Endothelial cell of umbilical vein (primary cell): ENCODE data around the gene PPP1R11. TPM values are rescaled to one million over a fixed set of nuclear protein-coding genes. Genes with fewer than 3 reads are reported as not detected.

ENCODE experiments used
- BruUV-seq: library from RNA; stranded (reverse); fragments of 400-500 nt; replicated peaks from 2 replicates; lab custom pipeline; 2021; lab: Mats Ljungman, UMichigan
- CTCF ChIA-PET: fragments of 300-600, 350-600 bp; sonication (Branson Sonifier 250); formaldehyde crosslinking; loops from one replicate; lab custom pipeline; 2021; ENCODE audit warnings: antibody characterized with exemption, inconsistent platforms; lab: Charles Lee
- POLR2A ChIA-PET: fragments of 300-600, 350-600 bp; sonication (Branson Sonifier 250); formaldehyde crosslinking; loops from one replicate; lab custom pipeline; 2021; ENCODE audit warnings: antibody characterized with exemption, inconsistent platforms; lab: Charles Lee
- DNase-seq: peaks from one replicate; pipeline ENCODE4 v3.0.0-alpha.2; 2011; ENCODE audit warnings: low read depth, low spot score
- FAIRE-seq: peaks from 2 replicates; lab custom pipeline; 2011; peaks lifted over from hg19 to GRCh38; lab: Jason Lieb, UNC
- H2AFZ ChIP-seq: 2 replicates; pipeline ENCODE4 v1.6.0; 2012; ENCODE audit warnings: low read depth, low read length, control low read depth, inconsistent platforms
- H3K27ac ChIP-seq: 2 replicates; pipeline ENCODE4 v1.5.1; 2011; ENCODE audit warnings: low read depth, mild to moderate bottlenecking, control low read depth, low read length, moderate library complexity; ENCODE audit not compliant: insufficient read depth
- H3K27me3 ChIP-seq, 2 experiments: 2 replicates each; pipeline versions ENCODE4 v1.6.0 to v1.6.1; 2011; ENCODE audit warnings: low read length in 2 of 2, mixed read lengths in 1 of 2; ENCODE audit not compliant: control insufficient read depth in 2 of 2, insufficient read depth in 2 of 2
- H3K36me3 ChIP-seq, 2 experiments: 2 replicates in 1 of 2; 3 replicates in 1 of 2; pipeline ENCODE4 v1.5.1; 2011; ENCODE audit warnings: low read length in 2 of 2, mild to moderate bottlenecking in 1 of 2, moderate library complexity in 1 of 2; ENCODE audit not compliant: control insufficient read depth in 2 of 2, insufficient read depth in 2 of 2; ENCODE audit errors: extremely low read depth in 1 of 2
- H3K4me1 ChIP-seq: 3 replicates; pipeline ENCODE4 v1.5.1; 2011; ENCODE audit warnings: mild to moderate bottlenecking, low read length; ENCODE audit not compliant: control insufficient read depth, insufficient read depth; ENCODE audit errors: extremely low read depth
- H3K4me2 ChIP-seq: 2 replicates; pipeline ENCODE4 v1.6.1; 2011; ENCODE audit warnings: low read length, control low read depth, mixed read lengths; ENCODE audit not compliant: insufficient read depth
- H3K4me3 ChIP-seq, 3 experiments: fragments of 200-600 bp in 1 of 3; sonication (generic), shearing (Covaris generic) in 1 of 3; replicated peaks in 1 of 3; 2 replicates each; pipeline ENCODE4 v1.5.1; 2011 to 2016; ENCODE audit warnings: control low read depth in 3 of 3, low read length in 3 of 3, mild to moderate bottlenecking in 2 of 3, inconsistent platforms in 1 of 3, low read depth in 1 of 3, moderate library complexity in 1 of 3; ENCODE audit not compliant: insufficient read depth in 1 of 3
- H3K79me2 ChIP-seq: 2 replicates; pipeline ENCODE4 v1.6.0; 2012; ENCODE audit warnings: low read length, inconsistent platforms; ENCODE audit not compliant: control insufficient read depth, insufficient read depth
- H3K9ac ChIP-seq: replicated peaks from 2 replicates; pipeline ENCODE3; 2011; ENCODE audit warnings: low read length, control low read depth; ENCODE audit not compliant: insufficient read depth; ENCODE audit errors: extremely low read depth
- H3K9me1 ChIP-seq: replicated peaks from 3 replicates; pipeline ENCODE4 v1.6.0; 2011; ENCODE audit warnings: mild to moderate bottlenecking, low read length; ENCODE audit not compliant: control insufficient read depth, insufficient read depth; ENCODE audit errors: extremely low read depth
- H3K9me3 ChIP-seq: replicated peaks from 2 replicates; pipeline ENCODE4 v1.5.1; 2012; ENCODE audit warnings: low read length, inconsistent platforms; ENCODE audit not compliant: control insufficient read depth, insufficient read depth
- H4K20me1 ChIP-seq: replicated peaks from 2 replicates; pipeline ENCODE3; 2011; ENCODE audit warnings: mild to moderate bottlenecking, low read length; ENCODE audit not compliant: control insufficient read depth, insufficient read depth; ENCODE audit errors: extremely low read depth
- CTCF ChIP-seq, 2 donors: IDR thresholded peaks; 1 replicate in 1 of 2; 2 replicates in 1 of 2; pipeline ENCODE4 v1.5.1; 2011; ENCODE audit warnings: low read length in 2 of 2, mild to moderate bottlenecking in 2 of 2, moderate library complexity in 2 of 2, control low read depth in 1 of 2, inconsistent platforms in 1 of 2, low read depth in 1 of 2; ENCODE audit not compliant: insufficient read depth in 1 of 2; ENCODE audit errors: extremely low read depth in 1 of 2
- EZH2 ChIP-seq: IDR thresholded peaks from 2 replicates; pipeline ENCODE4 v1.6.1; 2012; ENCODE audit warnings: borderline replicate concordance, low read depth, mild to moderate bottlenecking, moderate library complexity, low read length, inconsistent platforms; ENCODE audit not compliant: severe bottlenecking
- FOS ChIP-seq: IDR thresholded peaks from 2 replicates; pipeline ENCODE4 v1.6.1; 2011; ENCODE audit warnings: mild to moderate bottlenecking, low read length, moderate library complexity, borderline replicate concordance; ENCODE audit not compliant: insufficient read depth
- GATA2 ChIP-seq: IDR thresholded peaks from 2 replicates; pipeline ENCODE4 v1.7.0; 2011; ENCODE audit warnings: low read depth, mild to moderate bottlenecking, moderate library complexity, mixed read lengths, low read length; ENCODE audit not compliant: insufficient read length, insufficient read depth
- JUN ChIP-seq: IDR thresholded peaks from 2 replicates; pipeline ENCODE4 v1.6.1; 2011; ENCODE audit warnings: borderline replicate concordance, low read depth; ENCODE audit not compliant: insufficient read length, insufficient read depth
- MAX ChIP-seq: IDR thresholded peaks from 2 replicates; pipeline ENCODE4 v1.6.1; 2011; ENCODE audit not compliant: insufficient read depth, insufficient read length
- MYC ChIP-seq: IDR thresholded peaks from one replicate; pipeline ENCODE4 v1.6.1; 2011; ENCODE audit warnings: mild to moderate bottlenecking, low read depth, low read length
- POLR2AphosphoS5 ChIP-seq: IDR thresholded peaks from 2 replicates; pipeline ENCODE4 v1.6.1; 2012; ENCODE audit warnings: low read depth, mild to moderate bottlenecking, control low read depth, low read length, moderate library complexity; ENCODE audit not compliant: insufficient read depth
- dilution Hi-C: fragments of 300-500 bp; cut with MboI; formaldehyde crosslinking; loops from one replicate; pipeline ENCODE4 v1.15.0; 2019; ENCODE audit warnings: low sequenced_read_pairs; ENCODE audit not compliant: extremely low pct_ligation_motif_present
- intact Hi-C: fragments of 100-400 bp; cut with micrococcal nuclease; formaldehyde crosslinking; loops from one replicate; pipeline ENCODE4 v1.10.0; 2022
- polyA plus RNA-seq, 4 experiments: library from polyadenylated mRNA; depleted of rRNA in 3 of 4; stranded (reverse) in 3 of 4; unstranded in 1 of 4; fragments of >200 nt; gene quantifications; 2 replicates each; pipeline versions ENCODE4 v1.2.1 to v1.2.3, GENCODE V29; 2011 to 2012; ENCODE audit warnings: missing spikeins in 1 of 4
- total RNA-seq: library from RNA; stranded (reverse); gene quantifications from 2 replicates; pipeline ENCODE4 v1.2.3, GENCODE V29; 2021

PPP1R11 gene
- total and polyA plus RNA-seq, 2 donors (not counting 3 experiments of a cell fraction or from before 2014, with no cell fraction given) = 32.4 to 44.1 TPM

DNA sequence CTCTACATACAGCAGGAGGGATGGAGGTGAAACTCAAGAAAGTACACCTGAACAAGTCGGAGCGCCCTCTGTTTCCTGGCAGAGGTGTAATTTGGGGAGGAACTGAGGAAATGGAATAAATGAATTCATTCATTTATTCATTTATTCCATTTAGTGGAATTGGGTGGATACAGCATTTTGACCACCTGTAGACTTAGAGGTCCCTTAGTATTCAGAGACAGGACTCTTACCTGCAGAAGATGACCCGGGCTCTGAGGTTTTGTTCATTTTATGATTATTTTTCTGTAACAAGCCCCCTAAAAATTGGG is 36.8 kb downstream of the PPP1R11 start:
- no peaks in the 10 kb centered on the region for H3K36me3 ChIP-seq
- ChIA-PET POLR2A (no interaction called here), CTCF (interaction anchor here (0.5 to 5.6 kb wide), 24 partner anchors 8 to 1296 kb away, joined by 3 to 311 read pairs (median 5); partner anchors contain the start of genes POLR1H, PPP1R11, TRIM31 and TRIM39)
- H3K4me1 ChIP-seq = peaks cover 17% of the 10 kb centered on the region
- no peaks in the 10 kb centered on the region for H3K9me1 ChIP-seq
- dilution Hi-C loops = no loop called here
- intact Hi-C loops = loop anchor here (1.0 to 2.0 kb wide), 4 partner anchors 27 to 109 kb away; partner anchors contain the start of genes PPP1R11 and TRIM26
- no peak overlapping the region for H3K9ac ChIP-seq
- no peaks in the 10 kb centered on the region for H3K9me3 ChIP-seq
- H3K27ac ChIP-seq = no peak overlapping the region
- no peak for TF ChIP-seq MAX
- TF ChIP-seq CTCF (IDR thresholded peaks at IDR 0.05; ENCODE audit: extremely low read depth in 1 of 2, insufficient read depth in 1 of 2, low read depth in 1 of 2, low read length in 2 of 2) = no peak
- no peak for TF ChIP-seq POLR2AphosphoS5
- TF ChIP-seq GATA2 = no peak
- no peak for TF ChIP-seq FOS
- TF ChIP-seq JUN = no peak
- TF ChIP-seq MYC = no peak
- no peak for TF ChIP-seq EZH2
- DNase-seq (no peak), FAIRE-seq (no peak)
- no TSS peak for BruUV-seq
- H3K79me2 ChIP-seq = no peaks in the 10 kb centered on the region
- peak overlapping the region in 1 of 3 experiments; percentile 34 for H3K4me3 ChIP-seq
- peak overlapping the region; percentile 71 for H3K4me2 ChIP-seq
- peak overlapping the region; percentile 73 for H2AFZ ChIP-seq
- peaks cover 48 to 52% of the 10 kb centered on the region in 2 experiments for H3K27me3 ChIP-seq
- no peaks in the 10 kb centered on the region for H4K20me1 ChIP-seq
